ENCODE measurements around the gene USP3. TPM values are rescaled to one million over a fixed set of nuclear protein-coding genes. Genes with fewer than 3 reads are reported as not detected.
A peak's percentile ranks its signal among the peaks of the same experiment; 100 is the strongest.

The USP3 gene
- total RNA-seq, 2 donors from 2014 or later, result 48.8 to 50.1 TPM

GRCh38 chr15:63495780-63496488, 8.5 kb upstream of the USP3 start:
- no peak for ATAC-seq
- intact Hi-C loops (cut with DNase I), result no loop called here
- Histone ChIP-seq H3K4me1 (peaks cover 14% of the 10 kb centered on the region), H3K27me3 (no peaks in the 10 kb centered on the region), H3K36me3 (replicated peaks in 1 of 2; ENCODE audit: insufficient read depth in 1 of 2, low read depth in 2 of 2) (no peaks in the 10 kb centered on the region), H3K4me3 (no peak overlapping the region), H3K9me3 (no peaks in the 10 kb centered on the region), H3K27ac (no peak overlapping the region)
- DNase-seq, result no peak
- 80 to 91% methylated on average over 5 of the region's 5 CpGs for WGBS, 2 donors
- TF ChIP-seq CTCF (IDR thresholded peaks at IDR 0.05), result no peak
- TF ChIP-seq POLR2A (IDR thresholded peaks at IDR 0.05), result no peak

- H3K9me3 ChIP-seq, result no peaks in the 10 kb centered on the region
- 74 to 75% methylated on average over 8 of the region's 8 CpGs for WGBS, 2 donors
- no peak for TF ChIP-seq CTCF (IDR thresholded peaks at IDR 0.05)
- TF ChIP-seq POLR2A (IDR thresholded peaks at IDR 0.05), result peak in 1 of 3 donors; percentile 27
- H3K36me3 ChIP-seq (replicated peaks in 1 of 2; ENCODE audit: insufficient read depth in 1 of 2, low read depth in 2 of 2), result no peaks in the 10 kb centered on the region
- no peaks in the 10 kb centered on the region for H3K27me3 ChIP-seq
- DNase-seq (peak in 2 of 4 donors; percentile 29 to 71), ATAC-seq (no peak)
- H3K4me1 ChIP-seq, result peaks cover 33% of the 10 kb centered on the region
- peak overlapping the region in 1 of 4 donors; percentile 56 for H3K27ac ChIP-seq
- no peak overlapping the region for H3K4me3 ChIP-seq
- intact Hi-C loops (cut with DNase I), result no loop called here
Measured at GRCh38 chr15:63497642-63498467, 6.5 kb upstream of the USP3 start.

GRCh38 chr15:63499175-63499549, 5.2 kb upstream of the USP3 start:
- peak overlapping the region in 1 of 4 donors; percentile 97 for H3K27ac ChIP-seq
- H3K36me3 ChIP-seq (replicated peaks in 1 of 2; ENCODE audit: insufficient read depth in 1 of 2, low read depth in 2 of 2), result no peaks in the 10 kb centered on the region
- no peak for ATAC-seq
- H3K4me3 ChIP-seq, result no peak overlapping the region
- no peaks in the 10 kb centered on the region for H3K27me3 ChIP-seq
- WGBS, 2 donors, result 83 to 86% methylated on average over 6 of the region's 6 CpGs
- intact Hi-C loops (cut with DNase I), result no loop called here
- peaks cover 35% of the 10 kb centered on the region for H3K4me1 ChIP-seq
- TF ChIP-seq CTCF (IDR thresholded peaks at IDR 0.05) (no peak), POLR2A (IDR thresholded peaks at IDR 0.05) (no peak)
- H3K9me3 ChIP-seq, result no peaks in the 10 kb centered on the region
- DNase-seq, result no peak

GRCh38 chr15:63499611-63500010, 4.8 kb upstream of the USP3 start:
- ATAC-seq (no peak), DNase-seq (no peak)
- H3K4me3 ChIP-seq, result no peak overlapping the region
- 63 to 77% methylated on average over 4 of the region's 4 CpGs for WGBS, 2 donors
- intact Hi-C loops (cut with DNase I), result loop anchor here (10.0 kb wide), 1 partner anchor 65 kb away; no protein-coding TSS in a partner anchor
- H3K4me1 ChIP-seq, result peaks cover 35% of the 10 kb centered on the region
- no peaks in the 10 kb centered on the region for H3K9me3 ChIP-seq
- H3K27ac ChIP-seq, result peak overlapping the region in 1 of 4 donors; percentile 97
- TF ChIP-seq POLR2A (IDR thresholded peaks at IDR 0.05), result no peak
- TF ChIP-seq CTCF (IDR thresholded peaks at IDR 0.05), result no peak
- no peaks in the 10 kb centered on the region for H3K27me3 ChIP-seq
- H3K36me3 ChIP-seq (replicated peaks in 1 of 2; ENCODE audit: insufficient read depth in 1 of 2, low read depth in 2 of 2), result no peaks in the 10 kb centered on the region

Data from body of pancreas (tissue), 4 donors.